Subcutaneous adipose tissue (tissue), 4 donors: Measurements from ENCODE around the gene MAGI2. TPM values are rescaled to one million over a fixed set of nuclear protein-coding genes. Genes with fewer than 3 reads are reported as not detected.

ENCODE experiments used
- CTCF ChIP-seq: fragments of 450-650 bp; IDR thresholded peaks from one replicate; pipeline ENCODE4 v1.5.1; 2016; ENCODE audit warnings: low read depth, mild to moderate bottlenecking, control low read depth, antibody characterized with exemption, moderate library complexity
- total RNA-seq, 4 donors: library from RNA; depleted of rRNA; stranded (reverse); fragments of >200 nt; gene quantifications; one replicate each; pipeline ENCODE4 v1.1.0, GENCODE V29; 2016

The MAGI2 gene
- total RNA-seq, 4 donors from 2014 or later = 13.7 to 22.9 (median 17.7) TPM

GRCh38 chr7:78316110-78316509, 1137.4 kb downstream of the MAGI2 start:
- no peak for TF ChIP-seq CTCF

- TF ChIP-seq CTCF = no peak
Observed at GRCh38 chr7:78315119-78315518, 1138.3 kb downstream of the MAGI2 start.

GRCh38 chr7:78311181-78311580, 1142.3 kb downstream of the MAGI2 start:
- no peak for TF ChIP-seq CTCF

GRCh38 chr7:78307892-78308291, 1145.6 kb downstream of the MAGI2 start:
- no peak for TF ChIP-seq CTCF

GRCh38 chr7:78306634-78307033, 1146.8 kb downstream of the MAGI2 start:
- no peak for TF ChIP-seq CTCF

- TF ChIP-seq CTCF = no peak
Observed at GRCh38 chr7:78301407-78301806, 1152.1 kb downstream of the MAGI2 start.

GRCh38 chr7:78299088-78299487, 1154.4 kb downstream of the MAGI2 start:
- TF ChIP-seq CTCF = no peak
